Urinary bladder (tissue), 4 donors: ENCODE results near the gene NCOA7. TPM values are rescaled to one million over a fixed set of nuclear protein-coding genes. Genes with fewer than 3 reads are reported as not detected.

ENCODE experiments used
- DNase-seq: peaks from one replicate; pipeline ENCODE4 v3.0.0-alpha.2; 2015; ENCODE audit errors: extremely low spot score
- H3K27ac ChIP-seq: one replicate; pipeline ENCODE4 v1.5.1; 2013; ENCODE audit warnings: low read depth, mild to moderate bottlenecking, moderate library complexity
- H3K36me3 ChIP-seq: one replicate; pipeline ENCODE4 v1.6.1; 2013; ENCODE audit warnings: mild to moderate bottlenecking, moderate library complexity; ENCODE audit not compliant: insufficient read depth
- H3K4me1 ChIP-seq: one replicate; pipeline ENCODE4 v1.6.1; 2013; ENCODE audit warnings: mild to moderate bottlenecking, moderate library complexity; ENCODE audit not compliant: insufficient read depth
- H3K4me3 ChIP-seq: one replicate; pipeline ENCODE4 v1.5.1; 2013; ENCODE audit warnings: low read depth, low read length
- WGBS: extraction: QIAGEN DNeasy Blood & Tissue Kit; methylation state at CpG from one replicate; pipeline ENCODE4 v1.1.7; 2013; 5-methylcytosine and 5-hydroxymethylcytosine counted together
- polyA plus RNA-seq: library from polyadenylated mRNA; stranded (reverse); fragments of 200-250 nt; gene quantifications from one replicate; pipeline ENCODE4 v1.2.3, GENCODE V29; 2013
- total RNA-seq: library from RNA; depleted of rRNA; stranded (reverse); fragments of >200 nt; gene quantifications from one replicate; pipeline ENCODE4 v1.2.3, GENCODE V29; 2014
- donor health status: healthy with polysubstance abuse.
- donor health status: healthy.

NCOA7 gene
- total and polyA plus RNA-seq, 2 donors = 29.4 to 38.0 TPM

DNA sequence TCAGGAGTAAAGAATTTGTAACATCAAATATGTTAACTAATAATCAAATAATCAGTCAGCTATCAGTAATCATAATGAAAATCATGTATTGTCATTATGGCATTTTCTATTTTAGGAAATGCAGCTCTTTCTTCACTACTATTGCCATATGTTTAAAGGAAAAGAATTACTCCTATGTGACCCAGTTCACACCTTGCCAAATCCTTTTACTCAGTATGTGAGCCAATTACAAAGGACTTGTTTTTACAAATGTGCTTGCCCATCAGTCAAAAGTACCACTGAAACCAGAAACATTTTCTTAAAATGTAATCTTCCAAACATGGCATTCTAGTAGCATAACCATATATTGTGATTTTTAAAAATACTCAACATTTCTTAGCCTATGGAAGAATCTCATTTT, 63.6 kb downstream of the NCOA7 start:
- no peak for DNase-seq
- Histone ChIP-seq H3K4me1 (no peaks in the 10 kb centered on the region), H3K36me3 (no peaks in the 10 kb centered on the region), H3K27ac (no peak overlapping the region), H3K4me3 (no peak overlapping the region)

DNA sequence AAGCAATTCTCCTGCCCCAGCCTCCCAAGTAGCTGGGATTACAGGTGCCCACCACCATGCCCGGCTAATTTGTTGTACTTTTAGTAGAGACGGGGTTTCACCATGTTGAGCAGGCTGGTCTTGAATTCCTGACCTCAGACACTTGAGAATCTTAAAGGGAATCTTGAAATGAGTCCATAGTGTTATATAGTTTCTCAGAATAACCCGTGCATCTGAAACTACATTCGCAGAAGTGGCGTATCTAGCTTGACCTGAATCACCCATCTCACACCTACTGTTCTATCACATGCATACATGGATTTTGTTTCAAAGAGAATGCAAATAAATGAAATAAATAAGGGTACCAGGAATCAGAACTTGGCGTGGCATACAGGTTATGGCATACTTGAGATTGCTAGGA, 65.0 kb downstream of the NCOA7 start:
- no peak for DNase-seq
- no peak overlapping the region for H3K4me3 ChIP-seq
- H3K27ac ChIP-seq = no peak overlapping the region
- no peaks in the 10 kb centered on the region for H3K36me3 ChIP-seq
- no peaks in the 10 kb centered on the region for H3K4me1 ChIP-seq
- WGBS = 95% methylated on average over 6 of the region's 6 CpGs

DNA sequence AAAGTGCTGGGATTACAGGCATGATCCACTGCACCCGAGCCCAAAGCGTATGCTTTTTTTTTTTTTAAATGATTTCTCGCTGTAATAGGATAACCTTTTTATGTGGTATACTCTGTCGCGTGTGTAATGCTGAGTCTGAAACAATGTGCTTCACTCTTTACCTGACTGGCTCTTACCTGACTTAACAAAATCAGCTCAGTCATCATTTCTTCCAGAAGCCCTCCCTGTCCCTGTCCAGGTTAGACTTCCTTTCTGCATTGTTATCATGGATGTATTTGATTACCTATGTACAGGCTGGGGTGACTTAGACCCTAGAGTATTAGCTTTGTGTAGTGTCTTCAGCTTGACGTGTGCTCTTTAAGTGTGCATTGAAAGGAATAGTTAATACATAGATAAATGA, 67.1 kb downstream of the NCOA7 start:
- Histone ChIP-seq H3K27ac (no peak overlapping the region), H3K36me3 (no peaks in the 10 kb centered on the region), H3K4me1 (no peaks in the 10 kb centered on the region), H3K4me3 (no peak overlapping the region)
- no peak for DNase-seq
- 87% methylated on average over 6 of the region's 6 CpGs for WGBS

DNA sequence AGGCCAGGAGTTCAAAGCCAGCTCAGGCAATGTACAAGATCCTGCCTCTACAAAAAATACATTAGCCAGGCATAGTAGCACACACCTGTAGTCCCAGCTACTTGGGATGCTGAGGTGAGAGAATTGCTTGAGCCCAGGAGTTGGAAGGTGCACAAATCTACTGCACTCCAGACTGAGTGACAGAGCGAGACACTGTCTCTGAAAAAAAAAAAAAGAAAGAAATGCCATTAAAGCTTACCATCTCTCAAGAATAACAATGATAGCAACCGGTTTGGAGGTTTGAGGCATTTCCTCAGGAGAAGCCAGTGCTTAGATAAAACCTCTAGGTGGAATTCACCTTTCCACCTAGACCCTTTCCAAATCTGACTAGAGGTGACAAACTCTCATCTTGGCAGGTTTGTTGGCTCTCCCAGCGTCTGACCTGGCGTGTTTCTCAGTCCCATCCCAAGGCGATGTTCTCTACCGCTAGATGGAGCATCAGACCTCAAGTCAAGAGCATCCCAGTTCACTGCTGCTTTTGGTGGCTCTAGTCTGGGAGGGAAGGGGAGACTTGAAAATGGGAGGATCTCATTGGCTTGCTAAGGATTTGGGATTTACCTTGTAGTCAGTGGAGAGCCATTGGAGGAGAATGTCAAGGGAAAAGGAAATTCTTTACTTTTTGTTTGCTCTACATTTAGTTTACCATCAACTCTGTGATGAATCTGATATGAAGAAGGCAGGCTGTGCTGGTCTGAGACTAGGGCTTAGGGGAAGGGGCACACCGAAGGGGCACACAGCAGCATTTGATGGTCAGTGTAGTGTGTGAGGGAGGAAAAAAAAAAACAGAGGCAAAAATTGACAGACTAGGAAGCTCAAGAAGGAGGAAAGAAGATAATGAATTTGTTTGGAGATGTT, 67.9 kb downstream of the NCOA7 start:
- H3K4me3 ChIP-seq = no peak overlapping the region
- H3K4me1 ChIP-seq = no peaks in the 10 kb centered on the region
- peak; percentile 51 for DNase-seq
- WGBS = 34% methylated on average over 7 of the region's 7 CpGs
- no peak overlapping the region for H3K27ac ChIP-seq
- no peaks in the 10 kb centered on the region for H3K36me3 ChIP-seq

DNA sequence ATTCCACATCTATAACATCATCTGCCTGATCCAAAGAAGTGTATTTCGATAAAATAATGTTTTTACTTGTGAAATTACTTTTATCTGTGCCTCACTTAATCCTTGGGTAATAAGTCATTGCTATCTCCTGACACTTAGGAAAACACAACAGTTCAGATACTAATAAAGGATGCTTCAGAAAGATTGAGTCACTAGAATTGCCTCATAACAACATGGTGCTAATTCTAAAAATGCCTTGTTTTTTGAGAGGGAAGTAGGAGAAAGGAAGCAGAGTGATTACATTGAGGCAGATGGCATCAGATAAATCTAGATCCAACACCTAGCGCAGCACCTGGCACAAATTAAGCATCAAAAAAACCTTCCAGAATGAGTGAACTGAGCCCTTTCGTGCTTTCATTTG, 69.0 kb downstream of the NCOA7 start:
- no peak for DNase-seq
- Histone ChIP-seq H3K4me3 (no peak overlapping the region), H3K4me1 (no peaks in the 10 kb centered on the region), H3K27ac (no peak overlapping the region), H3K36me3 (no peaks in the 10 kb centered on the region)
- 88% methylated on average over 3 of the region's 3 CpGs for WGBS

DNA sequence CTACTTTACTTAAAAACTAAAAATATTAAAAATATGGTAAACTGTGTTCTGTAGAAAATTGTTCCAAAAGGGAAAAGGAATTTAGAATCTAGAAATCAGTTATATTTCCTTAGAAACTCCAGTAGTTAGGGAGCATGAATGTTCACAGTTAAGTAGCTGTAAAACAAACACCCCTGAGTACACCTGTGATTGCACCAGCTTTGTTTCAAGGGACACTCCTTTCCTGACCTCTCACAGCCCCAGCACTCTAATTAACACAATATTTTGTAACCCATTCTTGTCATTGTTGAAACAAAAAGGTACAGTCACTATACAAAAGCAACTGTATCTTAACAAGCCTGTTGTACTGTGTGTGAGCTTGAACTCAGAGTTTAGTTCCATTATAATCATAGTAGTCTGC, 72.3 kb downstream of the NCOA7 start:
- Histone ChIP-seq H3K36me3 (no peaks in the 10 kb centered on the region), H3K27ac (no peak overlapping the region), H3K4me1 (no peaks in the 10 kb centered on the region), H3K4me3 (no peak overlapping the region)
- DNase-seq = no peak

DNA sequence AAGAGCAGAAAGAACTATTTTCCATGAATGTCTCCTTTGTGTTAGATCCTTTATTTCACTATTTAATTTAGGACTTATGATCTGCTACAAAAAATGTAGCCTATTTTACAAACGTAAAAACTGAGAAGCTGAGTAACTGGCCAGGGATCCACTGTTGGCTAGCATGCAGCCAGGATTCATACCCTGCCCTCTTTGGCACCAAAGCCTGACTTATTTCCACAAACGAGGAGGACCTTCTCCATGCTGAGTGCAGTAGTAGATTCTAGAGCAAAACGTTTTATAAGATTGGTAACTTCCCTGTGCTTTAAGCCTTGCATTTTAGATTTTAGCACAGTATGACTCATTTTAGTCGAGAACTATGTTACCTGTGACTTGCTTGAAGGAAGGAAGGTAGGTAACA, 74.3 kb downstream of the NCOA7 start:
- Histone ChIP-seq H3K36me3 (no peaks in the 10 kb centered on the region), H3K4me1 (no peaks in the 10 kb centered on the region), H3K27ac (no peak overlapping the region), H3K4me3 (no peak overlapping the region)
- 62% methylated on average over 4 of the region's 4 CpGs for WGBS
- no peak for DNase-seq

DNA sequence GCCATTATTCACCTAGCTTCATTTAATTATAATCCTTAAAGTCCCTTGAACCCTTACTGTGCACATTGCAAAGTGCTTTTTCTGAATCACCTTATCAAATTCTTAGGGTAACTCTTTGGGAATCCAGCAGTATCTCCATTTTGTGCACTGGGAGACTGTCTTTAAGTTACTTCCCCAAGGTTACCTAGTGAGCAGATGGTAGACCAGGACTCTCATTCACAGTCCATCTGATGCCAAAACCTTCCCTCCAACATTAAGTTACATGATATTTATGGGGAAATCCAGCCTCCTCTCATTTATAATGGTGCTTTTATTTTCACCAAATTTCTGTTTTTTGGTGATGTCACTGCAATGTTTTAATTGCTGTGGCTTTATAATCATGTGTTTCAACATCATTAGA, 75.7 kb downstream of the NCOA7 start:
- no peak for DNase-seq
- Histone ChIP-seq H3K27ac (no peak overlapping the region), H3K36me3 (no peaks in the 10 kb centered on the region)

DNA sequence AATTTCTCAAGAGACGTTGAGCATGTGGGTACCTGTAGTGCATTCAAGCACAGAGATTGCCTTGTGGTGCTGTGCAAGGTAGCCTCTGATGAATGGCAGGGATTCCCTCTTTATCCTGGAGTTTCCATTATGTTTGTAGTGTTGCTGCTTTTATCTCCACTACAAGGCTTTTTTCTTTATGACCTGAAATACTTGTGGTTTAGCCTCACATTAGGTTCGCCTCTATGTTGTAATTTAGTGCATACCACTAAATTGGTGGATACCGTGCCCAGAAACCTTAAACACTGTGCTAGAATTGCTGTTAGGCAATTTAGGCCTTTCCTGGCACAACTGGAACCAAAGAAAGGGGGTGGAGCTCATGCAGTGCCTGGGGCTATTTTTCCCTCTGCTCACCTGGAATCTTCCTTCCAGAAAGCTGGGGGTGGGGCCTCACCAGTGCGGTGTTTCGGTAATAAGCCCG, 76.8 kb downstream of the NCOA7 start:
- Histone ChIP-seq H3K27ac (no peak overlapping the region), H3K4me1 (no peaks in the 10 kb centered on the region), H3K36me3 (no peaks in the 10 kb centered on the region), H3K4me3 (no peak overlapping the region)
- DNase-seq = no peak
- 80% methylated on average over 6 of the region's 6 CpGs for WGBS

More for the DNA sequence above, 75.7 kb downstream of the NCOA7 start:
- Histone ChIP-seq H3K4me3 (no peak overlapping the region), H3K4me1 (no peaks in the 10 kb centered on the region)

DNA sequence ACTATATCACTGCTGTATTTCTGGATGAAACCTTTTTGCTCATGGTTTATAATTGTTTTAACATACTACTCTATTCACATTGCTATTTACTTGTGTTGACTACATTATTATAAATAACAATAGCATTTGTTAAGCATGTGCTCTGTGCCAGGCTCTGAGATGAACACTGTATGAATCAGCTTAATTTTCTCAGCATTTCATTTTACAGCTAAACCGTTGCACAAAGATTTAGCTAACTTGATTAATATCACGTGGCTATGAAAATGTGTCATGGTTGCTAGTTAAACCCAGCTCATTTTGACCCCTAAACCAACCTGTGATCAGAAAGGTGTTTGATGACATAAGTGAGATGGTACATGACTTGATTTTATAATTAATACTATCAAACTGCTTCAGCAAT, 77.5 kb downstream of the NCOA7 start:
- Histone ChIP-seq H3K4me1 (no peaks in the 10 kb centered on the region), H3K27ac (no peak overlapping the region), H3K4me3 (no peak overlapping the region), H3K36me3 (no peaks in the 10 kb centered on the region)
- 87% methylated on average over 2 of the region's 2 CpGs for WGBS
- DNase-seq = no peak

DNA sequence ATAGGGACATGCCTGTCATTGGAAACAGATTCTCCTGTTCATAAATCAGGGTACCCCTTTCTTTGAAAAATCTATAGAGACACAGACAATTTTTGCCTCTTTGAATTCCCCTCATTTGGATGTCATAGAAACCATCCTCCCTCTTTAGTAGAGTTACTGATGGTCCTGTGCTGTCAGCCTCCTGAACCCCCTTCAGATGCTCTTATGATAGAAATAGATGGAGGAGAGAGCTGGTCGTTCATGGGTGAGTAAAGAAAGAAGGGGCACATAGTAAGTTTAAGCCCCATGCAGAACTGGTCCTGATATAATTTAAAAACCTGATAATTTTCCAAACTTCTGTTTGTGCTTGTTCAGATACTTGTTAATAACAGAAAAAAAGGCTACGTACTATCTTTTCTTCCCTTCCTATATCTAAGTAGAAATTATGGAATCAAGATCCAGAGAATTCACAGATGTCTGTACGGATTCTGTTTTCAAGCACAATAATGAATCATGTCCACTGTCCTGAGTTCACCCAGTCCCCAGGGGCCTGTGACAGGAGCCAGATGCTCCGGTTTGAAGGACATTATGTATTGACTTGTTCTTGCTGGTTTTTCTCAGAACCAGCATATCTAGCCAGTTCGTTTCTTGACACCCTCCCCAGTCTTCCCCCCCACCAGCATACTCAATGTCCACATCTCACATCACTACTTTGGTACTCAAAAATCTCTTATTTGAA, 78.1 kb downstream of the NCOA7 start:
- Histone ChIP-seq H3K36me3 (no peaks in the 10 kb centered on the region), H3K4me3 (no peak overlapping the region), H3K27ac (no peak overlapping the region), H3K4me1 (no peaks in the 10 kb centered on the region)
- 67% methylated on average over 5 of the region's 5 CpGs for WGBS
- no peak for DNase-seq

DNA sequence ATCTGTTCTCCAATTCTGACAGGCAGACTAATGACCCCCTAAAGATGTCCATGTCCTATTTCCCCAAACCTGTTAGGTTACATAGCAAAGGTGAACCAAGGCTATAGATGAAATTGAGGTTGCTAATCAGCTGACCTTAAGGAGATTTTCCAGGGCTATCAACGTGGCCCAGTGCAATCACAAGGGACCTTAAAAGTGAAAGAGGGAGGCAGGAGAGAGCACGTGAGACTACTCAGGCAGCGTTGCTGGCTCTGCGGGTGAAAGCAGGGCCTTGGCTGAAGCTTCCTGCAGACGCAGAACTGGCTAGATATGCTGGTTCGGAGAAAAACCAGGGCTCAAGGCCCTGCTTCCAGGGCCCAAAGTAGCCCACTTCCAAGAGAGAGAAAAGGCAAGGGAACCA, 78.7 kb downstream of the NCOA7 start:
- Histone ChIP-seq H3K36me3 (no peaks in the 10 kb centered on the region), H3K4me3 (no peak overlapping the region), H3K27ac (no peak overlapping the region), H3K4me1 (no peaks in the 10 kb centered on the region)
- DNase-seq = no peak
- WGBS = 81% methylated on average over 6 of the region's 6 CpGs

DNA sequence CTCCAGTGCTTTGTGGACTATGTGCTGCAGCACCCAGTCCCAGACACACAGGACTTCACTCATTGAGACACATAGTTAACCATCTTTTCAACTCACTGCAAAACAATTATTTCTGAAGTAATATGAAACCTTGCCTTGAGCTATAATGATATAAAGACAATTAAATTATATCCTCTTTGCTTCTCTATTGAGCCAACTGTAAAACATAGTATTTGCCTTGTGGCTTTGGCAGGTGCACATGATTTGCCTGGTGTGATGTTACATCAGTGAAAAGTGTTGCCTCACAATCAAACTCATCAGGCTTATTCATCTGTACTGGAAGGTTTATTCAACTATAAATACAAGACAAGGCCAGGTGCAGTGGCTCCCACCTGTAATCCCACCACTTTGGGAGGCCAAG, 80.6 kb downstream of the NCOA7 start:
- H3K4me3 ChIP-seq = no peak overlapping the region
- no peak overlapping the region for H3K27ac ChIP-seq
- no peak for DNase-seq
- H3K36me3 ChIP-seq = no peaks in the 10 kb centered on the region
- H3K4me1 ChIP-seq = no peaks in the 10 kb centered on the region

DNA sequence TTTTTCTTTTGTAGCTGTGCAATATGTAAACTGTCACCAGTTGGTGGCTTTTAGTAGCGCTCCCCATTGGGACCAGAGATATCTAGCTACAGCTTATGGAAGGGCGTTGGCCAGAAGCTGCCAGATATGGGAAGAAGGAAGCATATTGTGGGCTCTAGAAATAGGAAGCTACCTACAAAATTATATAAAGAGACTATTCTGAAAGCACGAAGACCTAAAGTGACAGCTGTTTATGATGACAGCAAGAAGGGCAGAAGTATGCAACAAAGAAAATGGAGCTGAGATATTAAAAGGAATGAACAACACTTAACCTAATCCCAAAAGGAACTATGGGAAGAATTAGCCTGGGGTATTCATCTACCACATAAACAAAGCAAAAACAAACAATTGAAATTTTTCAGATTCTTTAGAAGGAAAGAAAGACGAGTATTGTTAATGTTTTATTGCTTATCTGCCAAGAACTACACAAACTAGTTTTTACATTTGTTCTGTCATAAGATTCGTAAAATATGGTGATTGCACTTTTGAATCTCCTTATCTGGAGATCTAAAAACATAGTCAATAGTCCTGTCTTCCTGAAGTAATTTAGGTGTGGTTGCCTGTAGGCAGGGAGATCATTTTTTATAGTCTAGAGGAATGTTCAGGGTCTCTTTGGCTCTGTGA, 81.6 kb downstream of the NCOA7 start:
- 71% methylated on average over 5 of the region's 5 CpGs for WGBS
- Histone ChIP-seq H3K27ac (no peak overlapping the region), H3K36me3 (no peaks in the 10 kb centered on the region), H3K4me1 (no peaks in the 10 kb centered on the region), H3K4me3 (no peak overlapping the region)
- DNase-seq = no peak
